GM12801 (cell line): ENCODE results near the gene NPIPB8.

Experiments
- TF ChIP-seq, protein P1 (sequence below): IDR thresholded peaks from one replicate; pipeline ENCODE4 v1.5.1; 2011; ENCODE audit warnings: control low read depth; ENCODE audit not compliant: insufficient read length; ENCODE audit errors: extremely low read depth

NPIPB8 gene

DNA sequence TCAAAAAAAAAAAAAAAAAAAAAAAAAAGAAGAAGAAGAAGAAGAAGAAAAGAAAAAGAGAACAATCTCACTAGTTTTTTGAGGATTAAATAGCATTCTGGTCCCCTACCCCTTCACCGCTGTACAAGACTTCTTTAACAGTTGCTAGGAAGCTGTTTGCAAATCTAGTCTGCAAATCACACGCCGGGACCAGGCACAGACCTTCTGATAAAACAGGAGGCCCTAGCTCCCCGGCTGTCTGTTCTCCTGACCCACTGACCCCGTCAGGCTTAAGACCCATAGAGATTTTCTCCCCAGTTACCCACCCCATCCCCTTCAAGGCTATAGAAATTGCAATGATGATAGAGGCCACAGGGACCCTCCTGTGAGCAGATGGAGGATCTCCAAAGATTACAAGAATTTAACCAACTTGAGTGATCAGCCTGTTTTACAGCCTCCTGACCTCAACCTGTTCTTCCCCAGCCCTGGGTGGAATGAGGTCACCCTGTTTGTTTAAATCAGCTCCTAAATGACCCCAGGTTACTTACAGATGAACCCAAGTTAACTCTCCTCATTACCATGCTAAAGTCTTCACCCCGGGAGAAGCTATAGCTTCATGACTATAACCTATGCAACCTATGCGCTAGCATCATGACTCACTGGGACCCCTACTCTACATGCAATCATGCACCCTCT, 16.2 kb upstream of the NPIPB8 start:
- TF ChIP-seq, protein P1, sequence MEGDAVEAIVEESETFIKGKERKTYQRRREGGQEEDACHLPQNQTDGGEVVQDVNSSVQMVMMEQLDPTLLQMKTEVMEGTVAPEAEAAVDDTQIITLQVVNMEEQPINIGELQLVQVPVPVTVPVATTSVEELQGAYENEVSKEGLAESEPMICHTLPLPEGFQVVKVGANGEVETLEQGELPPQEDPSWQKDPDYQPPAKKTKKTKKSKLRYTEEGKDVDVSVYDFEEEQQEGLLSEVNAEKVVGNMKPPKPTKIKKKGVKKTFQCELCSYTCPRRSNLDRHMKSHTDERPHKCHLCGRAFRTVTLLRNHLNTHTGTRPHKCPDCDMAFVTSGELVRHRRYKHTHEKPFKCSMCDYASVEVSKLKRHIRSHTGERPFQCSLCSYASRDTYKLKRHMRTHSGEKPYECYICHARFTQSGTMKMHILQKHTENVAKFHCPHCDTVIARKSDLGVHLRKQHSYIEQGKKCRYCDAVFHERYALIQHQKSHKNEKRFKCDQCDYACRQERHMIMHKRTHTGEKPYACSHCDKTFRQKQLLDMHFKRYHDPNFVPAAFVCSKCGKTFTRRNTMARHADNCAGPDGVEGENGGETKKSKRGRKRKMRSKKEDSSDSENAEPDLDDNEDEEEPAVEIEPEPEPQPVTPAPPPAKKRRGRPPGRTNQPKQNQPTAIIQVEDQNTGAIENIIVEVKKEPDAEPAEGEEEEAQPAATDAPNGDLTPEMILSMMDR, result no peak

DNA sequence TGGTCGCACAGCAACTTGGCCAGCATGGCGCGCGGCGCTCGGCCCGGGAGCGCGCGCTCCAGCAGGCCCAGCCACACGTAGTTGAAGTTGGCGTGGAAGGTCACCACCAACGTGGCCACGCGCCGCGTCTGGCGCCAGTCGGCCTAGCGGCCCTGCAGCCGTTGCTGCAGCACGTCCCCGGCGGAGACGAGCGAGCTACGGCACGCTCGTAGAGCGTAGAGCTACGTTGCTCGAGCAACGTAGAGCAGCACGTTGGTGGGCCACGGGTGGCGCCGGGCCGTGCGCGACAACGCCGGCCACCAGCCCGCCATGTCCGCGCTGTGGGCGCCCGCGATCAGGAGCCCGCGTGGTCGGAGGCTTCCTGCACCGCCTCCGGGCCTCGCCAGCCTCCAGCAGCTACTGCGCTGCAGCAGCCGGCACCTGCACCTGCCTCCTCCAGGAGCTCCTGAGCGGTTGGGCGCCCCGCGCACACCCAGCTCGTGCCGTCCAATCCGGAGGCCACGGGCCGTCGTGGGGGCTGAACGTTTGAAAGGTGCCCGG, 14.6 kb upstream of the NPIPB8 start:
- TF ChIP-seq, protein P1, result no peak
